Activated gamma-delta T cell (primary cell): Measurements from ENCODE around the gene XDH.

ENCODE experiments used
- DNase-seq: peaks from one replicate; lab custom pipeline; 2025; lab: John Stamatoyannopoulos, UW

XDH gene

GRCh38 chr2:31402388-31402787, 12.2 kb downstream of the XDH start:
- DNase-seq = no peak

- DNase-seq = no peak
Observed at GRCh38 chr2:31401580-31401979, 13.0 kb downstream of the XDH start.

- no peak for DNase-seq
Observed at GRCh38 chr2:31398881-31399280, 15.7 kb downstream of the XDH start.

GRCh38 chr2:31397094-31397493, 17.4 kb downstream of the XDH start:
- DNase-seq = no peak

GRCh38 chr2:31390324-31390723, 24.2 kb downstream of the XDH start:
- no peak for DNase-seq

GRCh38 chr2:31388736-31389135, 25.8 kb downstream of the XDH start:
- DNase-seq = no peak

GRCh38 chr2:31387850-31388249, 26.7 kb downstream of the XDH start:
- DNase-seq = no peak

GRCh38 chr2:31386648-31387047, 27.9 kb downstream of the XDH start:
- DNase-seq = no peak

- no peak for DNase-seq
Observed at GRCh38 chr2:31386172-31386571, 28.4 kb downstream of the XDH start.

GRCh38 chr2:31384771-31385276, 29.7 kb downstream of the XDH start:
- DNase-seq = no peak

- DNase-seq = no peak
Observed at GRCh38 chr2:31384351-31384750, 30.2 kb downstream of the XDH start.

- DNase-seq = no peak
Observed at GRCh38 chr2:31383471-31384153, 30.9 kb downstream of the XDH start.

- no peak for DNase-seq
Observed at GRCh38 chr2:31382452-31383120, 32.0 kb downstream of the XDH start.

GRCh38 chr2:31381601-31382000, 32.9 kb downstream of the XDH start:
- no peak for DNase-seq

GRCh38 chr2:31380243-31380642, 34.3 kb downstream of the XDH start:
- no peak for DNase-seq

- DNase-seq = no peak
Observed at GRCh38 chr2:31379747-31380146, 34.8 kb downstream of the XDH start.

GRCh38 chr2:31378791-31379501, 35.6 kb downstream of the XDH start:
- DNase-seq = no peak

GRCh38 chr2:31378389-31378788, 36.2 kb downstream of the XDH start:
- no peak for DNase-seq

GRCh38 chr2:31373127-31373526, 41.4 kb downstream of the XDH start:
- DNase-seq = no peak

GRCh38 chr2:31372097-31372496, 42.4 kb downstream of the XDH start:
- DNase-seq = no peak

- DNase-seq = no peak
Observed at GRCh38 chr2:31371691-31372090, 42.9 kb downstream of the XDH start.

- no peak for DNase-seq
Observed at GRCh38 chr2:31366733-31367132, 47.8 kb downstream of the XDH start.
